GM12864 (cell line): Measurements from ENCODE around the gene MRPS31.

Experiments
- DNase-seq: peaks from one replicate; pipeline ENCODE4 v3.0.0-alpha.2; 2011; ENCODE audit warnings: low read depth
- H3K4me3 ChIP-seq: 2 replicates; pipeline ENCODE4 v1.5.1; 2011; ENCODE audit warnings: mild to moderate bottlenecking, low read depth, low read length, control low read depth
- TF ChIP-seq, protein P1 (sequence below): IDR thresholded peaks from 2 replicates; pipeline ENCODE4 v1.5.1; 2011; ENCODE audit warnings: low read depth, mild to moderate bottlenecking, moderate library complexity, low read length, control low read depth, inconsistent platforms; ENCODE audit errors: missing control alignments

The MRPS31 gene

DNA sequence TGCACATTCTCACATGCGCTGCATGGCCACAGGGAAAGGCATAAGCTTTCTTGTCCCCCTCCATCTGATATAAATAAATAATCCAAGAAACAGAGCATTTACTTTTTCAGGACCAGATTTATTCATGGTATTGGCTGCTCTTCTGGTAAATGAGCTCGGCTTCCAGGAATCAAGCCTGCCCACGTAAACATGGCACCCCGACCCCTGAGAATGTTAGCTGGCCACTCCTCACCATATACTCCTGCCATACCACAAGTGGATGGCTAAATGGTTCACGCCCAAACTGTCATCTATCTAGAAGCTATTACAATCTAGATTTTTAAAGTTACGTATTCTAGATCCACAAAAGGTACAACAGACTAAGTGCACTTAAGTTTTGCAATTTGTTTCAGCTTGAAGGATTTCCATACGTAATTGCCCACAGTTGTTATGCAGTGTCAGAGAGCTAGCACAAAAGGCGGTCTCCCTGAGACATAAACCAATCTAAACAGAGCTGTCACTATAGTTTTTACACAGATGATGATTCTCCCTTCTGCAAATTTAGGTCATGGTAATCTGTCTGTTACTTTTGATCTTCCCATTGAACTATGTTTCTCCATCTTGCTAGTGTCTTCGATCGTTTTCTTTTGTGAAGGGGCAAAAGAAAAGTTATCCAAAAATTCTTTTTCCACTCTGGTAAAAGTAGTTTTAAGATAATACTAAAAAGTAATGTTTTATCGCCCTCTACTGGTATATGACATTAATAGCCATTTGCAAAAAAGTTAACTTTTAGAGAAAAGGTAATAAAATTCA, 88.3 kb downstream of the MRPS31 start:
- no peak overlapping the region for H3K4me3 ChIP-seq
- no peak for DNase-seq
- TF ChIP-seq, protein P1, sequence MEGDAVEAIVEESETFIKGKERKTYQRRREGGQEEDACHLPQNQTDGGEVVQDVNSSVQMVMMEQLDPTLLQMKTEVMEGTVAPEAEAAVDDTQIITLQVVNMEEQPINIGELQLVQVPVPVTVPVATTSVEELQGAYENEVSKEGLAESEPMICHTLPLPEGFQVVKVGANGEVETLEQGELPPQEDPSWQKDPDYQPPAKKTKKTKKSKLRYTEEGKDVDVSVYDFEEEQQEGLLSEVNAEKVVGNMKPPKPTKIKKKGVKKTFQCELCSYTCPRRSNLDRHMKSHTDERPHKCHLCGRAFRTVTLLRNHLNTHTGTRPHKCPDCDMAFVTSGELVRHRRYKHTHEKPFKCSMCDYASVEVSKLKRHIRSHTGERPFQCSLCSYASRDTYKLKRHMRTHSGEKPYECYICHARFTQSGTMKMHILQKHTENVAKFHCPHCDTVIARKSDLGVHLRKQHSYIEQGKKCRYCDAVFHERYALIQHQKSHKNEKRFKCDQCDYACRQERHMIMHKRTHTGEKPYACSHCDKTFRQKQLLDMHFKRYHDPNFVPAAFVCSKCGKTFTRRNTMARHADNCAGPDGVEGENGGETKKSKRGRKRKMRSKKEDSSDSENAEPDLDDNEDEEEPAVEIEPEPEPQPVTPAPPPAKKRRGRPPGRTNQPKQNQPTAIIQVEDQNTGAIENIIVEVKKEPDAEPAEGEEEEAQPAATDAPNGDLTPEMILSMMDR = no peak

DNA sequence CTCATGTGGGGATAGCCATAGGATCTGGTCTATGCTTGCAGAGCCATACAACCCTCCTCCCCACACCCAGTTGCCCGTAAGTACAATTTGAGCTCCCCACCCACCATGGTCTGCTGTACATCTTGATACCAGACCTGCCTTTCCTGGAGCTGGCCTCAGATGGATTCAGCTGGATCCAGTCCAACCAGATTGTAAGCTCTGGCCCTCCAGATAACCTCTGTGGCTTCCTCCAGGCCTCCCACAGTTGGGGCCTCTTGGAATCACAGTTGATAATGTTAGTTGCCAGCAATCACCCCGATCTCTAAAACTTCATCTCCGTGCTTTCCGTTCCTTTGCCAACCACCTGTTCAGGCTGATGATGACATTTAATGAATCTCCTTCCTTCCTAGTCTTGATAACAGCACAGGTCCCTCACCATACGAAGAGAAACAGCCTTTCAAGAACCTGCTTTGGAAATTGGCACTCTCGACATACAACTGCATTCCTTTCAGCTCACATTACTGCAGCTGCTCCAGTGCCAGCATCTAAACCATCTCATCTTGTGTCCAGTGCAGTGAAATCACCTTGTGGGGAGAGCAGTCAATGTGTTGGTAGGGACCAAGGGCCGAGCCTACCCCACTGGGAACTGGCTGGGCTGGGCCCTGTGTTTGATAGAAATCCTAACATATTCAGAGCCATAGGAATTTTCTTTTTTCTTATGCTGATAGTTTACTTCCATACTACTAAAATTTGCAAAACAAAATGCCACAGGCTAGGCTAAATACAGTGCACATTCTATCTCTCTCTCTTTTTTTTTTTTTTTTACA, 89.4 kb downstream of the MRPS31 start:
- TF ChIP-seq, protein P1 = no peak
- no peak for DNase-seq
- no peak overlapping the region for H3K4me3 ChIP-seq

DNA sequence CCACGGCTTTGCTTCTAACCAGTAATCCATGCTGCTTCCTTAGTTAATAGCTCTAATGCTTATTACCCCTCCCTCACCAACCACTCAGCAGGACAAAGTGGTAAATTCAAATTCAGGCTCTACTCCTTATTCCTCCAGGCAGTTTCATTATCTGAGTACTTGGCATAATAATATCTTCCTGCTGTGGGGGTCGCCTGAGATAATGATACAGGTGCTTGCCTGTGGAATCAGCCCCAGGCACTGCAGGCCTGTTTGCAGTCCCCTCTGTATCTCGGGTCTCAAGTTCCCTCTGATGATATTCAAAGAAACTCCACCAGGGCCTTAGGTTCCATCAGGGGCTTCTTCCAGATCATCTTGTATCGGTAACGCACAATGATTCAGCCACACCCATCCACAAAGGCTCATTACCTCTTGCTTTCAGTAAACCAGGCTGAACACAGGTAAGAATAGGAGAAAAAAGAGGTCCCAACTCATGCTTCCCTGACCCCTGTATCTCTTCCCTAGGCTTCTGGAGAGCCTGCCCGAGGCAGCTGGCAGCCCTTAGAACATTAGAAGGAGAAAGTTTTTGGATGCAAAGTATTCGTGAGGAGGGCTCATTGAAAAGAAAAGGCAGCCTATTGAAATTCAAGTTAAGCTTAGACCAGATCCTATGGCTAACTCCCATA, 90.2 kb downstream of the MRPS31 start:
- DNase-seq = no peak
- H3K4me3 ChIP-seq = no peak overlapping the region
- TF ChIP-seq, protein P1 = no peak

DNA sequence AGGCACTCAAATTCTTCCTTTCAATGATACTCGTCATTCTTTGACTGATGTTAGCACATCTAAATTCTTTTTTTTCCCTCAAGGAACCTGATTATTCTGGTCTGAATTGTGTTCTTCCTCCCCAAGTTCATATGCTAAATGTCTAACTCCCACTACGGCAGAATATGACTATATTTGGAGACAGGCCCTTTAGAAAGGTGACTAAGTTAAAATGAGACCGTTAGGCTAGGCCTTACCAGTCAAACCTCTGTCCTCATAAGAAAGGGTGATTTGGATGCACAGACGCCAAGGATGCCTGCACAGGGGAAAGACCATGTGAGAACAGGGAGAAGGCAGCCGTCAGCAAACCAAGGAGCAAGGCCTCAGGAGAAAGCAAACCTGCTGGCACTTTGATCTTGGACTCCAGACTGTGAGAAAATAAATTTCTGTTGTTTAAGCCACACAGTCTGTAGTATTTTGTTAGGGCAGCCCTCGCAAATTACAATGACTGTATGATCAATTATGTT, 91.5 kb downstream of the MRPS31 start:
- TF ChIP-seq, protein P1 = no peak
- DNase-seq = no peak
- H3K4me3 ChIP-seq = no peak overlapping the region
